Effector CD8-positive, alpha-beta T cell (primary cell): ENCODE data around the gene MOCS3.

ENCODE experiments used
- DNase-seq: peaks from one replicate; lab custom pipeline; 2025; lab: John Stamatoyannopoulos, UW

The MOCS3 gene

GRCh38 chr20:51012357-51012756, 53.7 kb downstream of the MOCS3 start:
- DNase-seq = no peak
